GM21515 (cell line): ENCODE measurements around the gene KIF5C.

Source experiments
- ATAC-seq: cut with Tn5 transposase; IDR thresholded peaks from one replicate; pipeline ENCODE4 v1.9.1; 2021; ENCODE audit not compliant: unreplicated experiment

Gene KIF5C

DNA sequence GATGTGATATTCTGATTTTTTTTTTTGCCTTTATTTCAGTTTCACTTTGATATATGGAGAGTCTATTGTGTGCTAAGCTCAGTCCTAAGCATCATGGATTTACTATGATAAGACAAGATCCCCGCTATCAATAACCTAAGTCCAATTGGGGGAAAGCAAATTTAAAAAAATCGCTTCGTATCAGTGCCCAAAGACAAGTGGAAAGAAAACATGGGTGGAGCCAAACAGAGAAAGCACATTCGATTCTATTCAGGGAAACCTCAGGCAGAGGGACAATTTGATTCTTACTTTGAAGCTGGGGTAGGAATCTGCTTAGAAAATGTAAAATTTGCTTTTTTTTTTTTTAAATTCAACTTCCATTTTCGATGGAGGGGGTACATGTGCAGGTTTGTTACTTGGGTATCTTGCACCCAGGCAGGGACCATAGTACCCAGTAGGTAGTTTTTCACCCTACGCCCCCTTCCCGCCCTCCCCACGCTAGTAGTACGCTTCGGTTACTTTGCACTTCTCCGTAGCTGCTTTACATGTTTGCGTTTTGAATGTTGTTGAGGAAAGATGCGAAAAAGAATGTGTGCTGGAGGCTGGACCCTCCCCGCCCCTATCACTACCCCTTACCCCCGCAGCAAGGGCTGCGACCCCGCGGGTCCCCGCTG is 12.4 kb downstream of the KIF5C start:
- no peak for ATAC-seq

DNA sequence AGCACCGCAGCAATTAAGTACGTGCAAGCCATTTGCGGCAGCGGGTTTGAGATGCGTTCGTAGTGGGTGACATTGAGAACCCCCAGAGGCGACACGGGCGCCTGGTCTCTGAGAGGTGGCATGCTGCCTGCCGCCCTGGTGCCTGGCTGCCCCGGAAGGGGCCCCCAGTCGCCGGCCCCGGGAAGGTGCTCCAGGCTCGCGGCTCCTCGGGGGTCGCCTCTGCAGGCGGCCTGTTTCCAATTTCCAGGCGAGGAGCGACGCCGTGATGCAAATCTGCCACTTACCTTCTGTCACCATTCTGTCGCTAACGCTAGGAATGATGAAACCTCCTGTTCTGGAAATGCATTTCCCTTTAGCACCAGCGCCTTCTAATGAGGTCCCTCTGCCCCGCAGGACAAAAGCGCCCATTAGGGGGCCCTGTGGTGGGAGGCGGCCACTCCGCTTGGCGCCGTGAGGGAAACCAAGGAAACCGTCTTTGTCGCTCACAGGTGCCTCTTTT is 13.0 kb downstream of the KIF5C start:
- no peak for ATAC-seq

- ATAC-seq = no peak
These were observed 14.0 kb downstream of the KIF5C start for GRCh38 chr2:148888986-148889385.

GRCh38 chr2:148893906-148894305 is 18.9 kb downstream of the KIF5C start:
- no peak for ATAC-seq

DNA sequence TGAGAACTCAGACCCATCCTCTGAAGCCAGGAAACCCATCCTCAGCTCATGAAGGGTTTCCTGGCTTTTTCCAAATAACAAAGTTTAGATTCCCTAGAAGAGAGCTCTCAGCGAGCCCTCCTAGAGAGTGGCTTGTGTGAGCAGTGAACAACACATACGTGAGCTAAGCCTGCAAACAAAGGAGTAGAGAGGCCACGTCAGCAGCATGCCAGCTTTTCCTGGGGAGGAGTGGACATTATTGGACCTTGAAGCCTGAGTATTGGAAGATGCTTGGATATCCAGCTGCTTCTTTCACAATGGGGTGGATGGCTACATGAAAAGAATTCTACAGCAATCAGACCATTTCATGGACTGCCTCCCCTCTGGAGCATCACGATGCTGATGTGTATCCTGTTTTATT is 21.1 kb downstream of the KIF5C start:
- ATAC-seq = no peak

- ATAC-seq = no peak
These were observed 24.8 kb downstream of the KIF5C start for GRCh38 chr2:148899638-148900318.

DNA sequence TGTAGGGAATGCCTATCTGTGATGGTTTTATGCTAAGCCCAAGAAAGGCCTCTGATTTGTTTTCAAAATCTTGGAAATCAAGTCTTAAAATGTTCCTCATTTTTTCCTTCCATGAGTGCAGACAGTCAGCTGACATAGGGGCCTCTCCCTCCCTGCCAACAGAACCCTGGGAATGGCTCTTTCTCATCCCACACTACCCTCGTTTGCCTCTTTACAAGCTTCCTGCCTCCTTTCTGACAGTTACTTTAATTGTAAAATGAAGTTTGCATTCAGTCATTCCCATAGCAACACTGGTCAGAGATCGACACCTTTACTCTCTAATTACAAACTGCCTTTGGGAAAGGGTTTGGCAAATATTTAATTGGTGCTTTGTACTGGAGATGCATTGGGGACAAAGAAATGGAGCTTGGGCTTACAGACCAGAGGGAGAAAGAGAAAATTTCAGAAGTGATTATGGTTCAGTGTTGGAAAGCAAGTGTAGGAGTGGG is 25.4 kb downstream of the KIF5C start:
- no peak for ATAC-seq

DNA sequence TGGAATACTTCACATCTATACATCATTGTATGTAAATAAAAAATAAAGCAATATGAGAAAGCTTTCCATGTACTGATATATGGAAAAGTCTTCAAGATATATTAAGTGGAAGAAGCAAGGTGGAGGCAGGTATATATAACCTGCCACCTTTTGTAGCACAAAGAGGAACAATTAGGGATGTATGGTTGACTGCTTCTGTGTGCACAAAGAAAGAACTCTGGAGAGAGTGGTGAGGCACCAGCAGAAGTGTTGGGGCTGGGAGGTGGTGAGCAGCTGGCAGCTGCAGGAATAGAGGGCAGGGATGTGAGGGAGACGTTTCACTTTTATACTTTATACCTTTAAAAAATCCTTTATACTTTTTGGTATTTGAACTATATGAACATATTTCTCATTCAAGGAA is 26.1 kb downstream of the KIF5C start:
- ATAC-seq = no peak

GRCh38 chr2:148902798-148903197 is 27.8 kb downstream of the KIF5C start:
- ATAC-seq = no peak

- ATAC-seq = no peak
These were observed 28.3 kb downstream of the KIF5C start for GRCh38 chr2:148903294-148903693.

DNA sequence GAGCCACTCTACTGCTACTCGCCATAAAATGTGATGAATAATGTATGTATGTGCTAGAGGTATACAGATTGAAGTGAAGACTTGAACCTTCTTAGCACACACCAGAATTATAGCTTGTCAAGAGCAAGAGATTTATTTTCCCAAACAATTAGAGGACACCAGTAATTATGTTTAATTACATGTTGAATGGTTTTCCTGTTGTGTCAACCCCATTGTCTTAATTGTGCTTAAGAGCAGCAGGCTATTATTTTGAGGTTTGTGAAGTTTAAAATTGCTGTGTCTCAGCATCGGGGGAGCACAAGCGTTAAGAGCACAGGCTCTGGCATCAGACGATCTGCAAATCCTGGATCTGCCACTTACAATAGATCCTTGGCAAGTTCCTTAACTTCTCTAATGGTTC is 29.0 kb downstream of the KIF5C start:
- no peak for ATAC-seq

- ATAC-seq = no peak
These were observed 31.1 kb downstream of the KIF5C start for GRCh38 chr2:148906124-148906523.

DNA sequence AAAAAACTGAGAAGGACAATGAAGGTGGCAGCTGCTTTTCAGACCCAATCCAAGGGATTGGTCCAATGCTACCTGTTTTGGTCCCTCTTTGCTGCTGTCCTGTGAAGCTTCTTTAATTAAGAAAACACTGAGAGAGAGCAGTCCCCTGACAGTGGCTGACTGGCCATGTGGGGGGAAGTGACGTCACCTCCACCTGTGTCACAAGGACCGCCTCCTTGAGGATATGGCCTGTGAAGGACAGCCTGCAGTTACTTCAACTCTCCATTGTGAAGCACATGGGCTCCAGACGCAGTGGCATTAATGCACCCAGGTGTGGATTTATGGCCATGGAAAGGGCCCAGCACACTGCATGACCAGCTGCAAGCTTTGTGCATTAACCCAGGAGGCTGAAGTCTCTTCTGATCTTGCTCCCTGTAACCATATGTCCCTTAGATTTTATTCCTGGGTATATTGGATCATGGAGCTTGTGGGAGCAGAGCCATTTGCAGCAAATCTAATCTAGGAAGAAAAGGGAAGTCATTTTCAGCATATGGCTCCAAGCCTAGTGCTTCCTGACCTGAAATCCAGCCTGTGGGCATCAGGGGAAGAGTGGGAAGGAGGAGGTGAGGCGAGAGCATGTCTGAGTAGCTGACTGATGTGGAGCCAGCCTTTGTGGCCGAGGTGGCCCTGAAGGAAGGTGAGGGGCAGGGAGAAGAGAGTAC is 32.2 kb downstream of the KIF5C start:
- no peak for ATAC-seq

DNA sequence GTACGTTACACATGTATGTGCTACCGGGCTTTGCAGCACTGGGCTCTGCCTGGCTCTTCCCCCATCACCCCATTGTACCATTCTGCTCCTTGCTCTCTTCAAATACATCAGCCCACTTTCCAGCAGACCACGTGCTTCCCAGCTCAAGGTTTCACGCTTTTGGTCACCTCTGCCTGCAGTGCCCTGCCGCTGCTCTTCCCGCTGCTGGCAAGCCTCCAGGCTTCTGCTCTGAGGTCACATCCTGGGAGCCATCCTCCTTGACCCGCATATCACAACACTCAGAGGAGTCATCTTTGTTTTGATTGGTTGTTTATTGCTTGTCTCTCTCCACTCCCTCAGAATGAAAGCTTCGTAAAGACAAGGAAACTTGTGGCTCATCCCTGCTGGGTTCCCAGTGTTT is 34.1 kb downstream of the KIF5C start:
- ATAC-seq = no peak

DNA sequence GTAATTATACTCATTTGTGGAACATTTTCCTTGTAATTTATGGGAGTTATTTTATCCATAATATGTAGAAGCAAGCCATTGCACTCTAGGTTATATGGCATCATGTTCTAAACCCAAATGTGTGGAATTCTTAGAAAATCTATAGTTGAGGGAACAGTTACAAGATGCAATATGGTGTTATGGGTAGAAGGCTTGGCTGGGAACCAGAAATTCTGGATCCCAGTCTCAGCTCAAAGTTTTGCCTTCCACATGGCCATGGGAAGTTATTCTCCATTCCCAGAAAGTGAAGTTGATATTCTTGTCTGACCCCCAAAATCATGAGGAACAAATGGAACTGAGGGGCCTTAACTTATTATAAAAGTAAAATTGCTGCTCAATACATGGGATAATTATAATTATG is 38.0 kb downstream of the KIF5C start:
- ATAC-seq = no peak

DNA sequence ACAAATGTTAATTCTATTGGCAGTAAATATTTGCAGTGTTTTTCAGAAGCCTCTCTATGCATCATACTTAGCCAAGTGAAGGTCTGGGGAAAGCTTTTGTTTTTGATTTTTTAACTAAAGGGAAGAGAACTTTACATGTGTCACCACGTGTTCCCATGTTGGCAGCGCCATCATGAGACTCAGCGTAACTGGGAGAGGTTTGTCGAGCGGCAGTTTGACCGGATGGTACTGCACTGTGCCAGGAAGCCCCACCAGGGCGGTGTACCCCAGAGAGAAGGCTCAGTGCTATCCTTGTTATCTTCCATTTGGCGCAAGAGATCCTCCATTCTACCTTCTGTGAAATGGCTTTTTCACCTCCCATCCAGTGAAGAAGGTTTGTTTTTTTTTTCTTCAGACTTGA is 38.5 kb downstream of the KIF5C start:
- ATAC-seq = no peak

- no peak for ATAC-seq
These were observed 39.4 kb downstream of the KIF5C start for GRCh38 chr2:148914463-148914862.

DNA sequence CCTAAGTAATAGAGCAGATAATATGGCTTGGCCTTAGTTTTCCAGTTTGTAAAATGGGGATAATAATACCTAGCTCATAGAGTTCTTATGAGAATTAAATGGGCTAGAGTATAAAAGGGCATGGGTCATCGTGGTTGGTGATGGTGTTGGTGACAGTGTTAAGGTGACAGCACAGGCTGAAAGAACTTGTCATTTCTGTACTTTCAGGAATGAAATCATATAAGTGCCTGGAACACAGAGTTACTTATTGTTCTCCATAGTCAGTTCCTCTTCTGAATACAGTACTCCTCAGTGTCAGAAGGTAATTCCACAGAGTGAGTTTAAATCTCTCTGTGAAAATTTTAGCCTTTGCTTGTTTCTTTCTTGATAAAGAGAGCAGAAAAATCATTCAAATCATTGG is 42.4 kb downstream of the KIF5C start:
- ATAC-seq = peak; percentile 59

DNA sequence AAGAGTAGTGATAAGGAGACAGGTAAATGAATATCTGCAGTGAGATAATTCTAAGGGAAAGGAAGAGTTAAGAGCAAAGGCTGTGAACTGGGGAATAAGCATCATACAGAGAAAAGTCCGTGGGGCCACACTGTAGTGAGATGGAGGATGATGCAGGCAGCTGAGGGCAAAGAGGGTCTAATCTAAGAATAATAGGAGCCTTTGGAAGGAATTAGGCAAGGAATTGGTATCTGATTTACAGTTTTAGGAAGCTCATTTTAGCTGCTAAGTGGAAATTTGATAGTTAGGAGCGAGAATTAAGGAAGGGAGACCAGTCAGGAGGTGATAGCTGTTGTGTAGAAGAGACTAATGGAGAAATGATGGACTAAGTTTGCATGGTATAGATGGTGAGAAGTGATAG is 43.5 kb downstream of the KIF5C start:
- no peak for ATAC-seq

- ATAC-seq = no peak
These were observed 45.5 kb downstream of the KIF5C start for GRCh38 chr2:148920559-148920958.

DNA sequence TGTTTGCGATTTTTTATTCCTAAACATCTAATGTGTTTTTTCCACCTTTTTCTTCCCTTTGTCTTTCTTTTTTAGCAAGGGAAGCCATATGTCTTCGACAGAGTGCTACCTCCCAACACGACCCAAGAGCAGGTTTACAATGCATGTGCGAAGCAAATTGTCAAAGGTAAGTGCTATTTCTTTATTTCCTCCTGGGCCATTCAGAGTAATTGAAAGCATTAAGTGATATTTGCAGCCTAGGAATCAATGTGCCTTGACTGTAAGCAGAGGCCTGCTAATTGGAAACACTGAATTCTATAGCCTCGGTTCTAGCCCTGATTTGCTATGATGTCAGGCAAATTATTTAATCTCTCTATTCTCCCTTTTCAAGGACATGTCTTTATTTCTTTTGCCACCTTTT is 47.0 kb downstream of the KIF5C start:
- no peak for ATAC-seq
